ENCODE results near the gene RAB21.
A peak's percentile ranks its signal among the peaks of the same experiment; 100 is the strongest.
"Not testable (repeated sequence)": the region's sequence is repeated elsewhere in the genome, so short reads cannot be mapped to it uniquely, and the experiment has no call there.

The RAB21 gene

GRCh38 chr12:71755146-71755892 lies 656 bp downstream of the RAB21 start:
- DNase-seq = peak; percentile 34

- DNase-seq = no peak
Observed at GRCh38 chr12:71756054-71756690, 1.5 kb downstream of the RAB21 start.

- no peak for DNase-seq
Observed at GRCh38 chr12:71759941-71760340, 5.3 kb downstream of the RAB21 start.

GRCh38 chr12:71760471-71760870 lies 5.8 kb downstream of the RAB21 start:
- no peak for DNase-seq

GRCh38 chr12:71761354-71761753 lies 6.7 kb downstream of the RAB21 start:
- not testable (repeated sequence) for DNase-seq

- no peak for DNase-seq
Observed at GRCh38 chr12:71763677-71764379, 9.2 kb downstream of the RAB21 start.

GRCh38 chr12:71764587-71765321 lies 10.1 kb downstream of the RAB21 start:
- no peak for DNase-seq

GRCh38 chr12:71766202-71766601 lies 11.5 kb downstream of the RAB21 start:
- no peak for DNase-seq

GRCh38 chr12:71767183-71767582 lies 12.5 kb downstream of the RAB21 start:
- no peak for DNase-seq

- DNase-seq = no peak
Observed at GRCh38 chr12:71768900-71769299, 14.2 kb downstream of the RAB21 start.

- DNase-seq = no peak
Observed at GRCh38 chr12:71771069-71771468, 16.4 kb downstream of the RAB21 start.

GRCh38 chr12:71772735-71773134 lies 18.1 kb downstream of the RAB21 start:
- no peak for DNase-seq

GRCh38 chr12:71780237-71780822 lies 25.7 kb downstream of the RAB21 start:
- peak; percentile 25 for DNase-seq

GRCh38 chr12:71782017-71782416 lies 27.4 kb downstream of the RAB21 start:
- DNase-seq = no peak

- DNase-seq = no peak
Observed at GRCh38 chr12:71786829-71787228, 32.2 kb downstream of the RAB21 start.

- DNase-seq = no peak
Observed at GRCh38 chr12:71787580-71787979, 32.9 kb downstream of the RAB21 start.

- no peak for DNase-seq
Observed at GRCh38 chr12:71790331-71790730, 35.7 kb downstream of the RAB21 start.

GRCh38 chr12:71791473-71792150 lies 36.9 kb downstream of the RAB21 start:
- no peak for DNase-seq

GRCh38 chr12:71792599-71792998 lies 37.9 kb downstream of the RAB21 start:
- DNase-seq = no peak

- no peak for DNase-seq
Observed at GRCh38 chr12:71795901-71796300, 41.2 kb downstream of the RAB21 start.

GRCh38 chr12:71797531-71797930 lies 42.9 kb downstream of the RAB21 start:
- no peak for DNase-seq

GRCh38 chr12:71799106-71799505 lies 44.4 kb downstream of the RAB21 start:
- no peak for DNase-seq

Measured in activated gamma-delta T cell treated with Interleukin-2 at 50 U/mL for 16 hours (primary cell).